Lower lobe of right lung (tissue), 2 donors: ENCODE results near the gene IMPDH1. TPM values are rescaled to one million over a fixed set of nuclear protein-coding genes. Genes with fewer than 3 reads are reported as not detected.

ENCODE experiments used
- ATAC-seq, 2 donors: fragments of 200-7000 bp; cut with Tn5 transposase; one replicate each; pipeline ENCODE4 v1.9.1; 2020 to 2022; ENCODE audit warnings: mild to moderate bottlenecking in 2 of 2, moderate library complexity in 2 of 2
- DNase-seq: peaks from one replicate; pipeline ENCODE4 v3.0.0-alpha.2; 2020
- H3K27ac ChIP-seq: fragments of 200-600 bp; one replicate; pipeline ENCODE4 v1.8.0; 2022
- H3K27me3 ChIP-seq: fragments of 200-600 bp; one replicate; pipeline ENCODE4 v1.8.0; 2022; ENCODE audit warnings: low read depth
- H3K36me3 ChIP-seq: fragments of 200-600 bp; one replicate; pipeline ENCODE4 v1.8.0; 2022; ENCODE audit warnings: mild to moderate bottlenecking
- H3K4me1 ChIP-seq: fragments of 200-600 bp; one replicate; pipeline ENCODE4 v1.8.0; 2022
- H3K4me3 ChIP-seq: fragments of 200-600 bp; one replicate; pipeline ENCODE4 v1.8.0; 2022; ENCODE audit warnings: mild to moderate bottlenecking
- H3K9me3 ChIP-seq: fragments of 200-600 bp; one replicate; pipeline ENCODE4 v1.8.0; 2022
- intact Hi-C: fragments of 100-400 bp; cut with DNase I; formaldehyde crosslinking; loops from one replicate; pipeline ENCODE4 v1.11.0; 2022
- total RNA-seq: library from RNA; stranded (reverse); fragmentation: NEBNext Ultra II Directional; extraction: Animal tissue kit (Norgen Biotek cat#: 25700); gene quantifications from one replicate; pipeline ENCODE4 v1.2.1, GENCODE V29; 2021
- TF ChIP-seq, protein P1 (sequence below): fragments of 200-600 bp; IDR thresholded peaks from one replicate; pipeline ENCODE4 v1.8.0; 2022; ENCODE audit warnings: antibody characterized with exemption, mild to moderate bottlenecking
- donor health status: DM: no; HTN: yes; CAD: no; lungs with severe emphysema.

The IMPDH1 gene
- total RNA-seq, 1 donor from 2014 or later = 93.4 TPM

DNA sequence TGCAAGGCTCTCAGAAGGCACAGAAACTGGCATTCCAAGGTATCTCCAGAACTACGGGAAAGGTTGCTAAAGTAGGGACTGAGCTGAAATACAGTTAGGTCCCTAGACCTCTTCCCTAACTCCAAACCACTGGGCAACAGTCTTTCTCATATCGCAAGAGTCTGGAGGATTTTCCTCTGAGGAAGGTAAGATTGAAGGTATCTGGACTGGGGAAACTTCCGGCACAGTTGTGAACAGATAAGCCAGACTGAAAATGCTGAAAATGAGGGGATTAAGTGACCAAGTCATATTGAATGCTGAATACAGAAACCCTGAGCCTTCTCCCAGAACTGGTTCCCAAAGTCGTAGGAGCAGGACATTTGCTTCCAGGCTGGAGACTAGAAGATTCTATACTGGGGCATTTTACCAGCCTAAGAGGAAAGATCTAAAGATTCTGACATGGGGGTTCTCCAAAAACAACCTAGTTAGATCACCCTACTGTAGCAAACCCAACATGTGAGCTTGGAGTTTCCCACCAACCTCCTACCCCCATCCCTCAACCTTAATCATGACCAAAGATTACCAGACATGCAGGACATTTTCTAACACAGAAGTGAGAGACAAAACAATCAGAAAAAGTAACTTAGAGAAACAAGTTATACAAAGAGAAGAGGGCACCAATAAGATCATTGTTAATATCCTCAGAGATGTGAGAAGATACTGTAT, 45.5 kb downstream of the IMPDH1 start:
- no peak overlapping the region for H3K27ac ChIP-seq
- H3K9me3 ChIP-seq = no peaks in the 10 kb centered on the region
- no peak for DNase-seq
- H3K4me1 ChIP-seq = peaks cover 14% of the 10 kb centered on the region
- no peak for ATAC-seq
- H3K27me3 ChIP-seq = peaks cover 40% of the 10 kb centered on the region
- intact Hi-C loops = no loop called here
- no peak overlapping the region for H3K4me3 ChIP-seq
- TF ChIP-seq, protein P1, sequence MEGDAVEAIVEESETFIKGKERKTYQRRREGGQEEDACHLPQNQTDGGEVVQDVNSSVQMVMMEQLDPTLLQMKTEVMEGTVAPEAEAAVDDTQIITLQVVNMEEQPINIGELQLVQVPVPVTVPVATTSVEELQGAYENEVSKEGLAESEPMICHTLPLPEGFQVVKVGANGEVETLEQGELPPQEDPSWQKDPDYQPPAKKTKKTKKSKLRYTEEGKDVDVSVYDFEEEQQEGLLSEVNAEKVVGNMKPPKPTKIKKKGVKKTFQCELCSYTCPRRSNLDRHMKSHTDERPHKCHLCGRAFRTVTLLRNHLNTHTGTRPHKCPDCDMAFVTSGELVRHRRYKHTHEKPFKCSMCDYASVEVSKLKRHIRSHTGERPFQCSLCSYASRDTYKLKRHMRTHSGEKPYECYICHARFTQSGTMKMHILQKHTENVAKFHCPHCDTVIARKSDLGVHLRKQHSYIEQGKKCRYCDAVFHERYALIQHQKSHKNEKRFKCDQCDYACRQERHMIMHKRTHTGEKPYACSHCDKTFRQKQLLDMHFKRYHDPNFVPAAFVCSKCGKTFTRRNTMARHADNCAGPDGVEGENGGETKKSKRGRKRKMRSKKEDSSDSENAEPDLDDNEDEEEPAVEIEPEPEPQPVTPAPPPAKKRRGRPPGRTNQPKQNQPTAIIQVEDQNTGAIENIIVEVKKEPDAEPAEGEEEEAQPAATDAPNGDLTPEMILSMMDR = no peak
- no peaks in the 10 kb centered on the region for H3K36me3 ChIP-seq

DNA sequence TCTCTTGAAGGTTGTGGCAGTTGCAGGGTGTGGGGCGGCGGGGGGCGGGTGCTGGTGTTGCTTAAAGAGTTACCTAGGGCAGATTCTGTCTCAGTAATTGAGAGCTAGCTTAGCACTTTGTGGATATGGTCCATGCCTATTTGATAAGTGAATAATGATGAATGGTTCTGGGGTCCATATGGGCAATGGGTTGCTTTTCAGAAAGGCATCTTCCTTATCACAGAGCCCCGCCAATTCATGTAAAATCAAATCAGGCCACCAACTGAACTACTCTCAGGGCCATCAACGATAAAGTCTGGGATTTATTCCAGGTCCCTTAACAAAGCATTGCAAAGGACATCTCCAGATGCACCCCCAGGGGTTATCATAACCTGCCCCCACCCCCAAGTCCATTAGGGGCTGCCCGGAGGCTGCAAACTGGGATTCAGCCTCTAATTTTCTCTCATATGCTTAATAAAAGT, 46.5 kb downstream of the IMPDH1 start:
- H3K9me3 ChIP-seq = no peaks in the 10 kb centered on the region
- TF ChIP-seq, protein P1 = no peak
- ATAC-seq = no peak
- no peak overlapping the region for H3K4me3 ChIP-seq
- peaks cover 14% of the 10 kb centered on the region for H3K4me1 ChIP-seq
- no peak for DNase-seq
- H3K27me3 ChIP-seq = peaks cover 47% of the 10 kb centered on the region
- intact Hi-C loops = no loop called here
- no peaks in the 10 kb centered on the region for H3K36me3 ChIP-seq
- no peak overlapping the region for H3K27ac ChIP-seq

DNA sequence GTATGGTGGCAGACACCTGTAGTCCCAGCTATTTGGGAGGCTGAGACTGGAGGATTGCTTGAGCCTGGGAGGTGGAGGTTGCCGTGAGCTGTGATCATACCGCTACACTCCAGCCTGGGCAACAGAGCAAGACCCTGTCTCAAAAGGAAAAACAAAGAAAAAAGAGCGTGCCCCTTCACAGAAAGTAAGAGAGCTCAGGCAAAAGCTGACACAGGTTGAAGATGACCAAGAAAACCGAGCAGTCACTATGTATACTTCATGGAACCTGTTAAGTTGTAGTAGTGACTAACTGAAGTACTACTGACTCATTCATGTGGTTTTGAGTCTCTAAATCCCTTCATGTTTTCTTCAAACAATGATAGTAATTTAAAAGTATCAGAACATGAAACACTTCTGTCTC, 47.1 kb downstream of the IMPDH1 start:
- intact Hi-C loops = no loop called here
- H3K9me3 ChIP-seq = no peaks in the 10 kb centered on the region
- H3K27ac ChIP-seq = no peak overlapping the region
- peaks cover 14% of the 10 kb centered on the region for H3K4me1 ChIP-seq
- DNase-seq (no peak), ATAC-seq (no peak)
- TF ChIP-seq, protein P1 = no peak
- no peaks in the 10 kb centered on the region for H3K36me3 ChIP-seq
- H3K4me3 ChIP-seq = no peak overlapping the region
- H3K27me3 ChIP-seq = peaks cover 50% of the 10 kb centered on the region

- ATAC-seq = peak; percentile 73 to 82
- peak; percentile 62 for DNase-seq
- no peak within 1 kb of the TSS for H3K27ac ChIP-seq
- peak within 1 kb of the TSS; percentile 54 for H3K4me3 ChIP-seq
- TF ChIP-seq, protein P1 = no peak
- no peaks in the 10 kb centered on the region for H3K36me3 ChIP-seq
- no peaks in the 10 kb centered on the region for H3K9me3 ChIP-seq
- H3K4me1 ChIP-seq = peaks cover 14% of the 10 kb centered on the region
- H3K27me3 ChIP-seq = peaks cover 54% of the 10 kb centered on the region
- intact Hi-C loops = no loop called here
These were observed 48.1 kb downstream of the IMPDH1 start, which contains the start of gene PRRT4 for GRCh38 chr7:128361411-128362379. Gene PRRT4 (minus strand): TSS chr7:128361690.

DNA sequence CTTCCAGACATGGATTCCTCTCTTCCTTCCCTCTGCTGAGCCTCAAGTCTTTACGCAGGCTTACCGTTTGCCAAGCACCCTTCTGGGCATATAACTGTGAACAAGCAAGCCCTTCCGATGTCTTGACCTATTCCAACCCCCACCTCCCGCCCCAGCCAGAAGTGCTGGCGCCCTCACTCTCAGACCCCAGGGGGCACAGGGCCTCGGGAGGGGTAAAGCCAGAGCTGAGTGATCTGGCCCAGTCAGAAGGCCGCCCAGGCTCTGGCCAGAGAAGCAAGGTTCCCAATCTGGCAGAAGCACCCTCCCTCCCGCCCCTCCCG, 49.5 kb downstream of the IMPDH1 start:
- Histone ChIP-seq H3K27ac (no peak overlapping the region), H3K4me3 (peak overlapping the region; percentile 54), H3K36me3 (no peaks in the 10 kb centered on the region), H3K9me3 (no peaks in the 10 kb centered on the region), H3K4me1 (peaks cover 14% of the 10 kb centered on the region), H3K27me3 (peaks cover 59% of the 10 kb centered on the region)
- TF ChIP-seq, protein P1 = no peak
- DNase-seq = no peak
- no peak for ATAC-seq
- intact Hi-C loops = no loop called here
